ENCODE results near the gene GRAMD4. TPM values are rescaled to one million over a fixed set of nuclear protein-coding genes. Genes with fewer than 3 reads are reported as not detected.
A peak's percentile ranks its signal among the peaks of the same experiment; 100 is the strongest.

Gene GRAMD4
- total and polyA plus RNA-seq, 2 donors (not counting 1 experiment from before 2014, with no cell fraction given): 17.0 to 88.1 TPM

DNA sequence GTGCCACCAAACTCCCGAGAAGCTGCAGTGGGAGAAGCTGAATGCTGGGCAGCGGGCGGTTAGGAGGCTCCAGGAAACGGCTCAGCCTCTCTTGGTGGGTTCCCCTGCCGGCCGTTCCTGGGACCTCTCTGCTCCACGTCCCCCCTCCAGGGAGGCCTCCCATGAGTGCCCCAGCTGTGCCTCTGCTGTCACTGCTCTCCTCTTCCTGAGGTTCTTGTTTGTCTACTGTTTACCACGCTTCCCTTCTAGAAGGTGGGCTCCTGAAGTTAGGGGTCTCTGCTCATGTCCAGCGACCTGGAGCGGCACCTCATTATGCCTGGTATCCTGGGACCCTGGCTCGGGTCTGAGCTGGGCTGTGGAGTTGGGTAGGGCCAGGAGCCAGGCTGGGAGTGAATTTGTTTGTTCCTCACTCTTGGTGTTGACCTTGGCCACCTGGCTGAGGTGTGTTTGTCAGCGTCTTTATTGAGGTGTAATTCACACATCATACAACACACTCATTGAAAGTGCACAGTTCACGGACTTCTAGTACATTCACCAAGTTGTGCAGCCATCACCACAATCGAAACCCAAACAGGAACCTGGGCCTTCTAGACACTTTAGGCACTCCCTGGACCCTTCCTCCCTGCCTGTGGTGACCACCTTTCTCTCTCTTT, 37.8 kb upstream of the GRAMD4 start:
- Mint-ChIP-seq H3K27me3 (no peaks in the 10 kb centered on the region), H3K27ac (peak overlapping the region; percentile 80), H3K4me1 (peaks cover 84% of the 10 kb centered on the region), H3K4me3 (peak overlapping the region; percentile 76), H3K9me3 (ENCODE audit: insufficient read depth) (no peaks in the 10 kb centered on the region)
- Histone ChIP-seq H3K4me1 (ENCODE audit: control insufficient read depth in 2 of 2, insufficient read depth in 2 of 2, low read length in 2 of 2) (peaks cover 67 to 90% of the 10 kb centered on the region in 2 donors), H3K9me3 (ENCODE audit: control extremely low read depth in 1 of 3, control insufficient read depth in 2 of 3, insufficient read depth in 1 of 3, low read length in 2 of 3) (no peaks in the 10 kb centered on the region), H3K27me3 (replicated peaks in 1 of 4; ENCODE audit: control extremely low read depth in 1 of 4, control insufficient read depth in 3 of 4, insufficient read depth in 4 of 4, low read length in 3 of 4) (no peaks in the 10 kb centered on the region), H3K4me3 (ENCODE audit: control extremely low read depth in 1 of 5, extremely low read depth in 1 of 5, insufficient read depth in 1 of 5, low read depth in 2 of 5, low read length in 4 of 5) (no peak overlapping the region), H3K36me3 (replicated peaks in 1 of 2; ENCODE audit: control extremely low read depth in 1 of 2, control insufficient read depth in 1 of 2, extremely low read depth in 1 of 2, insufficient read depth in 2 of 2, low read length in 1 of 2) (no peaks in the 10 kb centered on the region), H4K20me1 (ENCODE audit: control insufficient read depth, insufficient read depth, low read length, poor library complexity, severe bottlenecking) (peaks cover 29% of the 10 kb centered on the region), H3K9ac (ENCODE audit: low read length) (no peak overlapping the region), H3K4me2 (replicated peaks; ENCODE audit: low read depth, low read length, poor library complexity, severe bottlenecking) (peak overlapping the region; percentile 61), H2AFZ (ENCODE audit: insufficient read depth, low read depth, low read length, poor library complexity, severe bottlenecking) (no peak overlapping the region), H3K27ac (ENCODE audit: low read length in 2 of 2) (no peak overlapping the region), H3K79me2 (ENCODE audit: control insufficient read depth, insufficient read depth, low read length) (peaks cover 93% of the 10 kb centered on the region)
- WGBS (ENCODE audit: insufficient coverage): 66% methylated on average over 11 of the region's 14 CpGs
- intact Hi-C loops (cut with micrococcal nuclease): no loop called here
- no peak for TF ChIP-seq EZH2 (IDR thresholded peaks at IDR 0.05; ENCODE audit: borderline replicate concordance, insufficient read depth, low read depth, low read length, poor library complexity, severe bottlenecking)
- TF ChIP-seq, protein P1, sequence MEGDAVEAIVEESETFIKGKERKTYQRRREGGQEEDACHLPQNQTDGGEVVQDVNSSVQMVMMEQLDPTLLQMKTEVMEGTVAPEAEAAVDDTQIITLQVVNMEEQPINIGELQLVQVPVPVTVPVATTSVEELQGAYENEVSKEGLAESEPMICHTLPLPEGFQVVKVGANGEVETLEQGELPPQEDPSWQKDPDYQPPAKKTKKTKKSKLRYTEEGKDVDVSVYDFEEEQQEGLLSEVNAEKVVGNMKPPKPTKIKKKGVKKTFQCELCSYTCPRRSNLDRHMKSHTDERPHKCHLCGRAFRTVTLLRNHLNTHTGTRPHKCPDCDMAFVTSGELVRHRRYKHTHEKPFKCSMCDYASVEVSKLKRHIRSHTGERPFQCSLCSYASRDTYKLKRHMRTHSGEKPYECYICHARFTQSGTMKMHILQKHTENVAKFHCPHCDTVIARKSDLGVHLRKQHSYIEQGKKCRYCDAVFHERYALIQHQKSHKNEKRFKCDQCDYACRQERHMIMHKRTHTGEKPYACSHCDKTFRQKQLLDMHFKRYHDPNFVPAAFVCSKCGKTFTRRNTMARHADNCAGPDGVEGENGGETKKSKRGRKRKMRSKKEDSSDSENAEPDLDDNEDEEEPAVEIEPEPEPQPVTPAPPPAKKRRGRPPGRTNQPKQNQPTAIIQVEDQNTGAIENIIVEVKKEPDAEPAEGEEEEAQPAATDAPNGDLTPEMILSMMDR (IDR thresholded peaks at IDR 0.05): no peak
- peak; percentile 58 for DNase-seq
- ChIA-PET POLR2A (no interaction called here), CTCF (interaction anchor here (2.4 kb wide), 1 partner anchor 19 kb away, joined by 9 read pairs; no protein-coding TSS in a partner anchor)
- no peak for ATAC-seq (ENCODE audit: low read depth)

DNA sequence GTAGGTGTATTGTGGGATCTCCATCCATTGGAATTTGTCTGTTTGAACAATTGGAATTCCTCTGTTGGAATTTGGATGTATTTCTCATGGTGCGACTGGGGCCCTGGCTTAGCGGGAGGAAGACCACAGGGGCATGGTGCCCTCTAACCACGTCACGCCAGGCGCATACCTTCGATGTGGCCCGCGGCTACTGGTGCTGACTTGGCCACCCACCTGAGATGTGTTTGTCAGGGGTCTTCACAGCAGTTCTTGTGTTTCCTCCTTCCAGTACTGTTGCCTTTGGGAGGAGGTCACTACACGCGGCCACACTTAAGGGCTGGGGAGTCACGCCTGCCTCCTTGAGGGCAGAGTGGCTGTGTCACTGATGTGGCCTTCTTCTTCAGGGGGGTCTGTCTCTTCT, 36.6 kb upstream of the GRAMD4 start:
- H3K36me3 ChIP-seq (replicated peaks in 1 of 2; ENCODE audit: control extremely low read depth in 1 of 2, control insufficient read depth in 1 of 2, extremely low read depth in 1 of 2, insufficient read depth in 2 of 2, low read length in 1 of 2): no peaks in the 10 kb centered on the region
- peaks cover 90% of the 10 kb centered on the region for H3K79me2 ChIP-seq (ENCODE audit: control insufficient read depth, insufficient read depth, low read length)
- CTCF ChIA-PET: interaction anchor here (1.3 to 2.4 kb wide), 2 partner anchors 9 to 20 kb away, joined by 3 to 9 read pairs; no protein-coding TSS in a partner anchor
- no peak overlapping the region for H3K4me2 ChIP-seq (replicated peaks; ENCODE audit: low read depth, low read length, poor library complexity, severe bottlenecking)
- DNase-seq (no peak), ATAC-seq (ENCODE audit: low read depth) (no peak)
- peak overlapping the region; percentile 59 for H3K27ac Mint-ChIP-seq
- H4K20me1 ChIP-seq (ENCODE audit: control insufficient read depth, insufficient read depth, low read length, poor library complexity, severe bottlenecking): peaks cover 20% of the 10 kb centered on the region
- intact Hi-C loops (cut with micrococcal nuclease): no loop called here
- 96% methylated on average over 8 of the region's 11 CpGs for WGBS (ENCODE audit: insufficient coverage)
- no peaks in the 10 kb centered on the region for H3K9me3 ChIP-seq (ENCODE audit: control extremely low read depth in 1 of 3, control insufficient read depth in 2 of 3, insufficient read depth in 1 of 3, low read length in 2 of 3)
- no peak overlapping the region for H3K4me3 Mint-ChIP-seq
- H3K27me3 Mint-ChIP-seq: no peaks in the 10 kb centered on the region
- H3K4me1 ChIP-seq (ENCODE audit: control insufficient read depth in 2 of 2, insufficient read depth in 2 of 2, low read length in 2 of 2): peaks cover 65 to 91% of the 10 kb centered on the region in 2 donors
- H3K4me1 Mint-ChIP-seq: peaks cover 84% of the 10 kb centered on the region
- no peaks in the 10 kb centered on the region for H3K27me3 ChIP-seq (replicated peaks in 1 of 4; ENCODE audit: control extremely low read depth in 1 of 4, control insufficient read depth in 3 of 4, insufficient read depth in 4 of 4, low read length in 3 of 4)
- no peak for TF ChIP-seq EZH2 (IDR thresholded peaks at IDR 0.05; ENCODE audit: borderline replicate concordance, insufficient read depth, low read depth, low read length, poor library complexity, severe bottlenecking)
- TF ChIP-seq, protein P1 (IDR thresholded peaks at IDR 0.05): no peak
- H3K9ac ChIP-seq (ENCODE audit: low read length): no peak overlapping the region
- no peaks in the 10 kb centered on the region for H3K9me3 Mint-ChIP-seq (ENCODE audit: insufficient read depth)
- H2AFZ ChIP-seq (ENCODE audit: insufficient read depth, low read depth, low read length, poor library complexity, severe bottlenecking): no peak overlapping the region
- H3K4me3 ChIP-seq (ENCODE audit: control extremely low read depth in 1 of 5, extremely low read depth in 1 of 5, insufficient read depth in 1 of 5, low read depth in 2 of 5, low read length in 4 of 5): no peak overlapping the region
- no peak overlapping the region for H3K27ac ChIP-seq (ENCODE audit: low read length in 2 of 2)
- POLR2A ChIA-PET: no interaction called here

Data from B cell (primary cell).